ENCODE measurements around the gene SLC25A43. TPM values are rescaled to one million over a fixed set of nuclear protein-coding genes. Genes with fewer than 3 reads are reported as not detected.

The SLC25A43 gene
- total RNA-seq, 3 donors from 2014 or later, result 3.9 to 6.3 (median 4.7) TPM

Other genes with a start within 250 kb of the SLC25A43 start
- gene PGRMC1, start 163.1 kb upstream of the SLC25A43 start, total RNA-seq, result 10 to 100 TPM; 34.6 to 42.7 (median 36.7) TPM
- 100 to 1,000 TPM; 619 to 710 (median 671) TPM for gene SLC25A5, start 69.1 kb downstream of the SLC25A43 start, total RNA-seq
- 10 to 100 TPM; 37.4 to 43.5 (median 38.8) TPM for gene STEEP1, start 166.1 kb downstream of the SLC25A43 start, total RNA-seq
- 10 to 100 TPM; 61.4 to 65.3 (median 64.3) TPM for gene UBE2A, start 175.2 kb downstream of the SLC25A43 start, total RNA-seq
- 10 to 100 TPM; 27.4 to 30.0 (median 28.9) TPM for gene NKRF, start 207.1 kb downstream of the SLC25A43 start, total RNA-seq